ENCODE measurements around the gene CBL. TPM values are rescaled to one million over a fixed set of nuclear protein-coding genes. Genes with fewer than 3 reads are reported as not detected.
A peak's percentile ranks its signal among the peaks of the same experiment; 100 is the strongest.

CBL gene
- total RNA-seq, 4 donors from 2014 or later = 20.2 to 29.2 (median 25.1) TPM

DNA sequence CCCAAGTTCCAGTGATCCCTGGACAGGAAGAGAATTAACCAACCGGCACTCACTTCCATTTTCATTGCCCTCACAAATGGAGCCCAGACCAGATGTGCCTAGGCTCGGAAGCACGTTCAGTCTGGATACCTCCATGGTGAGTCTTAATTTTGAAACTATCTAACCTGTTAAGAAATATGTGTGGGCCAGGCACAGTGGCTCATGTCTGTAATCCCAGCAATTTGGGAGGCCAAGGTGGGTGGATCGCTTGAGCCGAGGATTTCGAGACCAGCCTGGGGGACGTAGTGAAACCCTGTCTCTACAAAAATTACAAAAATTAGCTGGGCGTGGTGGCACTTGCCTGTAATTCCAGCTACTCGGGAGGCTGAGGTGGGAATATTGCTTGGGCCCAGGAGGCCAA is 79.3 kb downstream of the CBL start:
- peaks cover 0 to 25% (median 0%) of the 10 kb centered on the region in 3 donors for H3K4me1 ChIP-seq
- H3K27me3 ChIP-seq = no peaks in the 10 kb centered on the region
- H3K36me3 ChIP-seq = peaks cover 0 to 55% of the 10 kb centered on the region in 2 donors
- no peaks in the 10 kb centered on the region for H3K9me3 ChIP-seq
- no peak overlapping the region for H3K4me3 ChIP-seq
- no peak for TF ChIP-seq POLR2A (IDR thresholded peaks at IDR 0.05)
- TF ChIP-seq, protein P1, sequence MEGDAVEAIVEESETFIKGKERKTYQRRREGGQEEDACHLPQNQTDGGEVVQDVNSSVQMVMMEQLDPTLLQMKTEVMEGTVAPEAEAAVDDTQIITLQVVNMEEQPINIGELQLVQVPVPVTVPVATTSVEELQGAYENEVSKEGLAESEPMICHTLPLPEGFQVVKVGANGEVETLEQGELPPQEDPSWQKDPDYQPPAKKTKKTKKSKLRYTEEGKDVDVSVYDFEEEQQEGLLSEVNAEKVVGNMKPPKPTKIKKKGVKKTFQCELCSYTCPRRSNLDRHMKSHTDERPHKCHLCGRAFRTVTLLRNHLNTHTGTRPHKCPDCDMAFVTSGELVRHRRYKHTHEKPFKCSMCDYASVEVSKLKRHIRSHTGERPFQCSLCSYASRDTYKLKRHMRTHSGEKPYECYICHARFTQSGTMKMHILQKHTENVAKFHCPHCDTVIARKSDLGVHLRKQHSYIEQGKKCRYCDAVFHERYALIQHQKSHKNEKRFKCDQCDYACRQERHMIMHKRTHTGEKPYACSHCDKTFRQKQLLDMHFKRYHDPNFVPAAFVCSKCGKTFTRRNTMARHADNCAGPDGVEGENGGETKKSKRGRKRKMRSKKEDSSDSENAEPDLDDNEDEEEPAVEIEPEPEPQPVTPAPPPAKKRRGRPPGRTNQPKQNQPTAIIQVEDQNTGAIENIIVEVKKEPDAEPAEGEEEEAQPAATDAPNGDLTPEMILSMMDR (IDR thresholded peaks at IDR 0.05) = no peak
- no peak for TF ChIP-seq EP300 (IDR thresholded peaks at IDR 0.05)
- no peak overlapping the region for H3K27ac ChIP-seq
- ATAC-seq = no peak
- WGBS, 2 donors (ENCODE audit: low coverage in 1 of 2) = 66 to 86% methylated on average over 3 to 8 of the region's 9 CpGs

DNA sequence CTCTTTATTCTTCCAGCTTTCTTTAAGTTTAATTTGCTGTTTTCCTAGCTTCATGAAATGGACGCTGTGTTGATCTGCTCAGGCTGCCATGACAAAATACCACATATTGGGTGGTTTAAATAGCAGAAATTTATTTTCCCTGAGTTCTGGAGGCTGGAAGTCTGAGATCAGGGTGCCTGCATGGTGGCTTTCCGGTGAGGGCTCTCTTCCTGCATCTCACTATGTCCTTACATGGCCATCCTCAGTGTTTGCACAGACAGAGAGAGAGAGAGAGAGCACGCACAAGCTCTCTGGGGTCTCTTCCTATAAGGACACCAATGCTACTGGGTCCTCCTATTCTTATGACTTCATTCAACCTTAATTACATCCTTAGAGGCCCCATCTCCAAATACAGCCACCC is 82.1 kb downstream of the CBL start:
- no peak overlapping the region for H3K4me3 ChIP-seq
- peaks cover 0 to 25% (median 0%) of the 10 kb centered on the region in 3 donors for H3K4me1 ChIP-seq
- WGBS, 2 donors (ENCODE audit: low coverage in 1 of 2) = 60 to 84% methylated on average over 1 to 3 of the region's 3 CpGs
- ATAC-seq = no peak
- peak overlapping the region in 1 of 4 donors; percentile 25 for H3K27ac ChIP-seq
- H3K27me3 ChIP-seq = no peaks in the 10 kb centered on the region
- H3K9me3 ChIP-seq = peaks cover 0 to 8% (median 0%) of the 10 kb centered on the region in 3 donors
- TF ChIP-seq, protein P1 (IDR thresholded peaks at IDR 0.05) = no peak
- TF ChIP-seq POLR2A (IDR thresholded peaks at IDR 0.05) (no peak), EP300 (IDR thresholded peaks at IDR 0.05) (no peak), POLR2AphosphoS5 (IDR thresholded peaks at IDR 0.05) (no peak)
- H3K36me3 ChIP-seq = peaks cover 0 to 56% of the 10 kb centered on the region in 2 donors

DNA sequence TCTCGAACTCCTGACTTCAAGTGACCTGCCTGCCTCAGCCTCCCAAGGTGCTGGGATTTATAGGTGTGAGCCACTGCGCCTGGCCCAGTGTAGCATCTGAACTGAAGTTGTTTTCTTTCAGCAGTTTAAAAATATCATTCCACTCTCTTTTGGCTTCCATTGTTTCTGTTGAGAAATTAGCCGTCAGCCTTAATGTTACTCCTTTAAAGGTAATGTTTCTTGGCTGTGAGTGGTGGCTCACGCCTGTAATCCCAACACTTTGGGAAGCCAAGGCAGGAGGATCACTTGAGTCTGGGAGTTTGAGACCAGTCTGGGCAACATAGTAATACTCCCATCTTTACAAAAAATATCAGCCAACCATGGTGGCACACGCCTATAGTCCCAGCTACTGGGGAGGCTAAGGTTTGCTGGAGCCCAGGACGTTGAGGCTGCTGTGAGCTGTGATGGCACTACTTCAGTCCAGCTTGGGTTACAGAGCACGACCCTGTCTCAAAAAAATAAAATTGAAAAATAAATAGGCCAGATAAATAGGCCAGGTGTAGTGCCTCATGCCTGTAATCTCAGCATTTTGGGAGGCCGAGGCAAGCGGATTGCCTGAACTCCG is 84.9 kb downstream of the CBL start:
- Histone ChIP-seq H3K4me1 (peaks cover 0 to 13% (median 0%) of the 10 kb centered on the region in 3 donors), H3K27me3 (no peaks in the 10 kb centered on the region), H3K36me3 (peaks cover 0 to 54% of the 10 kb centered on the region in 2 donors), H3K27ac (no peak overlapping the region), H3K9me3 (peaks cover 0 to 8% (median 0%) of the 10 kb centered on the region in 3 donors), H3K4me3 (no peak overlapping the region)
- ATAC-seq = no peak
- 96 to 100% methylated on average over 2 to 10 of the region's 10 CpGs for WGBS, 2 donors (ENCODE audit: low coverage in 1 of 2)
- TF ChIP-seq, protein P1 (IDR thresholded peaks at IDR 0.05) = no peak
- TF ChIP-seq POLR2A (IDR thresholded peaks at IDR 0.05) (no peak), EP300 (IDR thresholded peaks at IDR 0.05) (no peak), POLR2AphosphoS5 (IDR thresholded peaks at IDR 0.05) (no peak)

GRCh38 chr11:119293461-119293860 is 87.3 kb downstream of the CBL start:
- WGBS, 2 donors (ENCODE audit: low coverage in 1 of 2) = 90 to 92% methylated on average over 2 to 3 of the region's 3 CpGs
- no peaks in the 10 kb centered on the region for H3K27me3 ChIP-seq
- H3K36me3 ChIP-seq = peaks cover 0 to 46% of the 10 kb centered on the region in 2 donors
- H3K27ac ChIP-seq = no peak overlapping the region
- peaks cover 0 to 18% (median 0%) of the 10 kb centered on the region in 3 donors for H3K4me1 ChIP-seq
- no peak overlapping the region for H3K4me3 ChIP-seq
- peaks cover 0 to 8% (median 0%) of the 10 kb centered on the region in 3 donors for H3K9me3 ChIP-seq
- ATAC-seq = no peak
- TF ChIP-seq POLR2A (IDR thresholded peaks at IDR 0.05) = no peak
- TF ChIP-seq, protein P1 (IDR thresholded peaks at IDR 0.05) = no peak
- TF ChIP-seq EP300 (IDR thresholded peaks at IDR 0.05) = no peak
- TF ChIP-seq POLR2AphosphoS5 (IDR thresholded peaks at IDR 0.05) = no peak

- H3K36me3 ChIP-seq = peaks cover 0 to 53% of the 10 kb centered on the region in 2 donors
- no peaks in the 10 kb centered on the region for H3K27me3 ChIP-seq
- ATAC-seq = no peak
- 46 to 53% methylated on average over 3 of the region's 3 CpGs for WGBS, 2 donors (ENCODE audit: low coverage in 1 of 2)
- peaks cover 0 to 30% (median 8%) of the 10 kb centered on the region in 3 donors for H3K4me1 ChIP-seq
- peaks cover 0 to 8% (median 0%) of the 10 kb centered on the region in 3 donors for H3K9me3 ChIP-seq
- TF ChIP-seq EP300 (IDR thresholded peaks at IDR 0.05) (no peak), POLR2AphosphoS5 (IDR thresholded peaks at IDR 0.05) (no peak), POLR2A (IDR thresholded peaks at IDR 0.05) (no peak)
- TF ChIP-seq, protein P1 (IDR thresholded peaks at IDR 0.05) = no peak
- no peak overlapping the region for H3K27ac ChIP-seq
- no peak overlapping the region for H3K4me3 ChIP-seq
Observed at GRCh38 chr11:119295178-119295577, 89.0 kb downstream of the CBL start.
